HepG2 (cell line): ENCODE results near the gene ADCK2. TPM values are rescaled to one million over a fixed set of nuclear protein-coding genes. Genes with fewer than 3 reads are reported as not detected.

Experiments
- ATAC-seq: fragments of 200-7000 bp; cut with Tn5 transposase; 3 replicates; pipeline ENCODE4 v1.9.1; 2020; ENCODE audit warnings: mild to moderate bottlenecking, moderate library complexity
- BruUV-seq: library from RNA; stranded (reverse); fragments of 400-500 nt; replicated peaks from 2 replicates; lab custom pipeline; 2021; lab: Mats Ljungman, UMichigan
- CTCF ChIA-PET: fragments of 300-600 bp; formaldehyde crosslinking; extraction: SDS; loops from one replicate; lab custom pipeline; 2021; ENCODE audit warnings: low total read pairs, inconsistent platforms, low intra/inter-chr PET ratio; lab: Yijun Ruan, JAX
- POLR2A ChIA-PET: fragments of 350-600 bp; sonication (Branson Sonifier 250); formaldehyde crosslinking; loops from one replicate; lab custom pipeline; 2020; ENCODE audit warnings: antibody characterized with exemption, inconsistent platforms; lab: Yijun Ruan, JAX
- DNase-seq: peaks from one replicate; pipeline ENCODE4 v3.0.0-alpha.2; 2015; ENCODE audit warnings: low spot score
- FAIRE-seq: peaks from 3 replicates; lab custom pipeline; 2011; peaks lifted over from hg19 to GRCh38; lab: Jason Lieb, UNC
- H2AFZ ChIP-seq: one replicate; pipeline ENCODE4 v1.6.1; 2011; ENCODE audit warnings: low read length, inconsistent platforms
- H3K27ac ChIP-seq: fragments of 300-600 bp; 3 replicates; pipeline ENCODE4 v1.8.0; 2011; ENCODE audit warnings: mixed run types, mild to moderate bottlenecking, mixed read lengths, low read length, inconsistent platforms; ENCODE audit not compliant: insufficient read depth; ENCODE audit errors: extremely low read length
- H3K27me3 ChIP-seq, 2 experiments: fragments of 200-600 bp in 1 of 2; 2 replicates in 1 of 2; 3 replicates in 1 of 2; pipeline versions ENCODE4 v1.6.0 to v1.8.0; 2011; ENCODE audit warnings: low read length in 2 of 2, mild to moderate bottlenecking in 2 of 2, moderate library complexity in 2 of 2, inconsistent platforms in 1 of 2; ENCODE audit not compliant: insufficient read depth in 2 of 2, control insufficient read depth in 1 of 2
- H3K36me3 ChIP-seq, 2 experiments: fragments of 200-600 bp in 1 of 2; replicated peaks in 1 of 2; 2 replicates in 1 of 2; 3 replicates in 1 of 2; pipeline versions ENCODE4 v1.5.1 to v1.8.0; 2011; ENCODE audit warnings: low read length in 2 of 2, inconsistent platforms in 1 of 2; ENCODE audit not compliant: insufficient read depth in 2 of 2, control insufficient read depth in 1 of 2
- H3K4me1 ChIP-seq: 2 replicates; pipeline ENCODE4 v1.5.1; 2012; ENCODE audit warnings: low read length, inconsistent platforms; ENCODE audit not compliant: insufficient read depth
- H3K4me2 ChIP-seq: 2 replicates; pipeline ENCODE4 v1.6.0; 2011; ENCODE audit warnings: low read depth, low read length, inconsistent platforms
- H3K4me3 ChIP-seq, 3 experiments: fragments of 200-600 bp in 1 of 3; sonication (generic), shearing (Covaris generic) in 1 of 3; replicated peaks in 1 of 3; 2 replicates each; pipeline ENCODE4 v1.5.1; 2011 to 2016; ENCODE audit warnings: low read length in 3 of 3, inconsistent platforms in 2 of 3, low read depth in 2 of 3, mild to moderate bottlenecking in 2 of 3, control low read depth in 1 of 3, mixed read lengths in 1 of 3; ENCODE audit not compliant: insufficient read depth in 1 of 3
- H3K79me2 ChIP-seq: one replicate; pipeline ENCODE4 v1.6.1; 2011; ENCODE audit warnings: low read length, inconsistent platforms; ENCODE audit not compliant: insufficient read depth
- H3K9ac ChIP-seq: 2 replicates; pipeline ENCODE4 v1.6.0; 2011; ENCODE audit warnings: mild to moderate bottlenecking, low read depth, low read length, inconsistent platforms; ENCODE audit not compliant: insufficient read depth
- H3K9me3 ChIP-seq: 2 replicates; pipeline ENCODE4 v1.5.1; 2012; ENCODE audit warnings: mild to moderate bottlenecking, low read length
- H4K20me1 ChIP-seq: 2 replicates; pipeline ENCODE4 v1.6.0; 2011; ENCODE audit warnings: inconsistent platforms, mild to moderate bottlenecking, low read length, moderate library complexity; ENCODE audit not compliant: insufficient read depth
- ARID5B ChIP-seq: IDR thresholded peaks from 2 replicates; pipeline ENCODE4 v1.4.0; 2020; ENCODE audit warnings: mild to moderate bottlenecking, missing genetic modification reagents
- DDIT3 ChIP-seq: sonication (generic); formaldehyde crosslinking; IDR thresholded peaks from 2 replicates; pipeline ENCODE4 v1.4.0; 2020; ENCODE audit warnings: mild to moderate bottlenecking, missing genetic modification reagents
- ZFP41 ChIP-seq: sonication (generic); formaldehyde crosslinking; IDR thresholded peaks from 2 replicates; pipeline ENCODE4 v1.4.0; 2020; ENCODE audit warnings: mild to moderate bottlenecking, missing genetic modification reagents, borderline replicate concordance
- ZNF142 ChIP-seq: sonication (generic); formaldehyde crosslinking; IDR thresholded peaks from 2 replicates; pipeline ENCODE4 v1.4.0; 2020; ENCODE audit warnings: missing genetic modification reagents
- ZNF609 ChIP-seq: sonication (generic); formaldehyde crosslinking; IDR thresholded peaks from 2 replicates; pipeline ENCODE4 v1.4.0; 2020; ENCODE audit warnings: mild to moderate bottlenecking, missing genetic modification reagents, borderline replicate concordance
- ZNF672 ChIP-seq: sonication (generic); formaldehyde crosslinking; IDR thresholded peaks from 2 replicates; pipeline ENCODE4 v1.8.1; 2022; ENCODE audit warnings: missing genetic modification reagents
- WGBS: methylation state at CpG from one replicate; pipeline ENCODE4 v1.1.6; 2017; ENCODE audit warnings: low lambda C conversion rate; 5-methylcytosine and 5-hydroxymethylcytosine counted together
- in situ Hi-C: cut with HindIII; loops from 2 replicates; pipeline ENCODE4 v1.10.0; 2017; ENCODE audit warnings: low pct_unique_long_range_greater_than_20kb; ENCODE audit not compliant: extremely low pct_ligation_motif_present
- intact Hi-C: fragments of 100-400 bp; cut with micrococcal nuclease; formaldehyde crosslinking; loops from one replicate; pipeline ENCODE4 v1.10.0; 2022; ENCODE audit not compliant: unreplicated experiment
- polyA plus RNA-seq, 8 experiments: library from polyadenylated mRNA; depleted of rRNA in 3 of 8; stranded (reverse) in 7 of 8; unstranded in 1 of 8; fragments of >200 nt; fragmentation: Illumina TruSeq in 4 of 8; extraction: Trizol in 4 of 8; gene quantifications; 2 replicates each; pipeline versions ENCODE4 v1.2.1 to v1.2.3, GENCODE V29; 2011 to 2016; ENCODE audit warnings: low read depth in 4 of 8, missing spikeins in 1 of 8, mixed read lengths in 1 of 8; ENCODE audit not compliant: insufficient read depth in 1 of 8
- total RNA-seq, 5 experiments: library from RNA; depleted of rRNA; stranded (reverse); fragments of >200 nt; fragmentation: Illumina TruSeq; extraction: Trizol; gene quantifications; 2 replicates each; pipeline ENCODE4 v1.2.3, GENCODE V29; 2016; ENCODE audit warnings: low read depth in 1 of 5

The ADCK2 gene
- total and polyA plus RNA-seq, 2 of the 13 experiments (the other 11 are each of a cell fraction or from before 2014, with no cell fraction given): 8.6 to 18.8 TPM

GRCh38 chr7:140683657-140684056 lies 10.9 kb downstream of the ADCK2 start:
- no TSS peak for BruUV-seq
- peaks cover 8% of the 10 kb centered on the region; the same call in 1 of the 2 replicates for H3K4me1 ChIP-seq
- no peak overlapping the region for H3K4me2 ChIP-seq
- no peak for FAIRE-seq
- H2AFZ ChIP-seq: no peak overlapping the region
- H3K9ac ChIP-seq: no peak overlapping the region
- no peak overlapping the region for H3K4me3 ChIP-seq
- ChIA-PET CTCF (no interaction called here), POLR2A (no interaction called here)
- WGBS: 87% methylated on average over 3 of the region's 3 CpGs
- no peak overlapping the region for H3K27ac ChIP-seq
- H3K27me3 ChIP-seq: no peaks in the 10 kb centered on the region
- DNase-seq: no peak
- no peaks in the 10 kb centered on the region for H4K20me1 ChIP-seq
- H3K9me3 ChIP-seq: no peaks in the 10 kb centered on the region
- in situ Hi-C loops: loop anchor here (25.0 kb wide), 1 partner anchor 329 kb away; the partner anchor contains the start of gene MRPS33
- ATAC-seq: no peak
- TF ChIP-seq DDIT3: no peak
- no peak for TF ChIP-seq ZFP41 (CRISPR knock-in tag)
- TF ChIP-seq ZNF609 (CRISPR knock-in tag): no peak
- TF ChIP-seq ARID5B (CRISPR knock-in tag): no peak
- no peak for TF ChIP-seq ZNF142 (CRISPR knock-in tag)
- no peak for TF ChIP-seq ZNF672 (CRISPR knock-in tag)
- intact Hi-C loops: no loop called here
- peaks cover 1 to 15% of the 10 kb centered on the region in 2 experiments; a peak in 3 of 5 replicates for H3K36me3 ChIP-seq
- no peaks in the 10 kb centered on the region for H3K79me2 ChIP-seq
